T-cell (primary cell): ENCODE data around the gene HIP1. TPM values are rescaled to one million over a fixed set of nuclear protein-coding genes. Genes with fewer than 3 reads are reported as not detected.

ENCODE experiments used
- ATAC-seq, 4 experiments: fragments of 200-7000 bp in 3 of 4; fragments of 150-1000 bp in 1 of 4; cut with Tn5 transposase; replicated peaks in 1 of 4; 1 replicate in 3 of 4; 2 replicates in 1 of 4; pipeline ENCODE4 v1.10.0; 2021; ENCODE audit warnings: moderate library complexity in 3 of 4, mild to moderate bottlenecking in 2 of 4, moderate number of reproducible peaks in 1 of 4
- CTCF ChIA-PET, 2 donors: fragments of 300-600 bp; sonication (Branson Sonifier 250); formaldehyde crosslinking; loops; one replicate each; lab custom pipeline; 2022; ENCODE audit warnings: antibody characterized with exemption in 2 of 2; lab: Charles Lee
- POLR2A ChIA-PET, 2 donors: fragments of 300-600 bp; sonication (Branson Sonifier 250); formaldehyde crosslinking; loops; one replicate each; lab custom pipeline; 2022; ENCODE audit warnings: antibody characterized with exemption in 2 of 2; lab: Charles Lee
- DNase-seq, 35 experiments: peaks; one replicate each; pipeline versions ENCODE4 v3.0.0 to v3.0.0-alpha.2; 2013 to 2023
- H3K27ac ChIP-seq: one replicate; pipeline ENCODE4 v1.5.1; 2013; ENCODE audit warnings: low read length
- H3K27me3 ChIP-seq, 2 experiments: replicated peaks in 1 of 2; 1 replicate in 1 of 2; 2 replicates in 1 of 2; pipeline versions ENCODE4 v1.6.1 to v1.7.0; 2013; ENCODE audit warnings: low read length in 1 of 2, mixed read lengths in 1 of 2; ENCODE audit not compliant: control insufficient read depth in 2 of 2, insufficient read depth in 2 of 2; ENCODE audit errors: extremely low read depth in 1 of 2
- H3K36me3 ChIP-seq, 2 donors: 1 replicate in 1 of 2; 2 replicates in 1 of 2; pipeline versions ENCODE4 v1.6.1 to v1.7.0; 2013; ENCODE audit warnings: low read length in 1 of 2; ENCODE audit not compliant: control insufficient read depth in 2 of 2, insufficient read depth in 1 of 2; ENCODE audit errors: extremely low read depth in 1 of 2
- H3K4me1 ChIP-seq, 2 experiments: 1 replicate in 1 of 2; 2 replicates in 1 of 2; pipeline versions ENCODE4 v1.6.1 to v1.7.0; 2013; ENCODE audit warnings: low read length in 2 of 2, mixed read lengths in 1 of 2; ENCODE audit not compliant: insufficient read depth in 2 of 2, control insufficient read depth in 1 of 2; ENCODE audit errors: extremely low read depth in 1 of 2
- H3K4me3 ChIP-seq, 2 donors: 1 replicate in 1 of 2; 2 replicates in 1 of 2; pipeline versions ENCODE4 v1.5.1 to v1.7.0; 2013; ENCODE audit warnings: mild to moderate bottlenecking in 2 of 2, low read length in 1 of 2, moderate library complexity in 1 of 2; ENCODE audit not compliant: control insufficient read depth in 1 of 2; ENCODE audit errors: extremely low read depth in 1 of 2
- H3K9me3 ChIP-seq: 2 replicates; pipeline ENCODE4 v1.7.0; 2013
- H3K27ac Mint-ChIP-seq, 2 donors: one replicate each; pipeline ENCODE4 v1.8.0; 2020 to 2021; ENCODE audit warnings: mild to moderate bottlenecking in 2 of 2, mixed read lengths in 2 of 2
- H3K27me3 Mint-ChIP-seq, 2 donors: one replicate each; pipeline ENCODE4 v1.8.0; 2021 to 2022; ENCODE audit warnings: mixed read lengths in 2 of 2
- H3K36me3 Mint-ChIP-seq: one replicate; pipeline ENCODE4 v1.8.0; 2021; ENCODE audit warnings: mixed read lengths
- H3K4me1 Mint-ChIP-seq, 3 donors: one replicate each; pipeline ENCODE4 v1.8.0; 2020 to 2022; ENCODE audit warnings: mixed read lengths in 3 of 3, mild to moderate bottlenecking in 1 of 3
- H3K4me3 Mint-ChIP-seq, 3 donors: one replicate each; pipeline ENCODE4 v1.8.0; 2020 to 2022; ENCODE audit warnings: mild to moderate bottlenecking in 3 of 3, mixed read lengths in 3 of 3, moderate library complexity in 3 of 3
- H3K9me3 Mint-ChIP-seq, 3 donors: one replicate each; pipeline ENCODE4 v1.8.0; 2020 to 2022; ENCODE audit warnings: mixed read lengths in 3 of 3
- WGBS: methylation state at CpG from one replicate; pipeline ENCODE4 v1.1.5; 2013; ENCODE audit warnings: missing lambda C conversion rate; ENCODE audit not compliant: insufficient coverage; 5-methylcytosine and 5-hydroxymethylcytosine counted together
- total RNA-seq, 35 experiments: library from RNA in 6 of 35; stranded (reverse) in 6 of 35; fragments of 120-200 nt in 1 of 35; gene quantifications; one replicate each; pipeline versions ENCODE4 v1.2.1 to v1.2.4 and lab custom pipeline; 2013 to 2026

HIP1 gene
- total RNA-seq, 5 donors from 2014 or later (not counting 1 experiment from before 2014, with no cell fraction given) = 3.2 to 8.4 (median 3.6) TPM

GRCh38 chr7:75546237-75547015 lies 192.3 kb downstream of the HIP1 start:
- Histone ChIP-seq H3K36me3 (no peaks in the 10 kb centered on the region), H3K27me3 (no peaks in the 10 kb centered on the region), H3K27ac (no peak overlapping the region), H3K4me3 (no peak overlapping the region), H3K9me3 (no peaks in the 10 kb centered on the region), H3K4me1 (no peaks in the 10 kb centered on the region)
- DNase-seq (no peak), ATAC-seq (no peak)
- ChIA-PET CTCF (interaction anchor here in 1 of 2 donors (0.6 kb wide), 1 partner anchor 126 kb away, joined by 4 read pairs; no protein-coding TSS in a partner anchor), POLR2A (no interaction called here)
- Mint-ChIP-seq H3K4me3 (no peak overlapping the region), H3K27me3 (no peaks in the 10 kb centered on the region), H3K36me3 (peaks cover 7% of the 10 kb centered on the region), H3K9me3 (no peaks in the 10 kb centered on the region), H3K4me1 (no peaks in the 10 kb centered on the region), H3K27ac (no peak overlapping the region)
- WGBS = 94% methylated on average over 11 of the region's 15 CpGs

- 87% methylated on average over 5 of the region's 5 CpGs for whole genome bisulfite sequencing
- Histone ChIP-seq H3K4me3 (no peak overlapping the region), H3K36me3 (peaks cover 0 to 3% of the 10 kb centered on the region in 2 donors), H3K9me3 (no peaks in the 10 kb centered on the region), H3K4me1 (no peaks in the 10 kb centered on the region), H3K27me3 (no peaks in the 10 kb centered on the region), H3K27ac (no peak overlapping the region)
- Mint-ChIP-seq H3K27ac (no peak overlapping the region), H3K4me1 (no peaks in the 10 kb centered on the region), H3K27me3 (no peaks in the 10 kb centered on the region), H3K9me3 (no peaks in the 10 kb centered on the region), H3K4me3 (no peak overlapping the region), H3K36me3 (peaks cover 14% of the 10 kb centered on the region)
- ChIA-PET POLR2A (no interaction called here), CTCF (no interaction called here)
- ATAC-seq = no peak
- DNase-seq = no peak
Observed at GRCh38 chr7:75537731-75538130, 201.0 kb downstream of the HIP1 start.

GRCh38 chr7:75536940-75537538 lies 201.7 kb downstream of the HIP1 start:
- H3K9me3 Mint-ChIP-seq = no peaks in the 10 kb centered on the region
- H3K27ac ChIP-seq = no peak overlapping the region
- ChIA-PET CTCF (no interaction called here), POLR2A (no interaction called here)
- no peaks in the 10 kb centered on the region for H3K27me3 Mint-ChIP-seq
- no peaks in the 10 kb centered on the region for H3K4me1 Mint-ChIP-seq
- H3K27ac Mint-ChIP-seq = no peak overlapping the region
- peaks cover 13% of the 10 kb centered on the region for H3K36me3 Mint-ChIP-seq
- peaks cover 0 to 3% of the 10 kb centered on the region in 2 donors for H3K36me3 ChIP-seq
- H3K27me3 ChIP-seq = no peaks in the 10 kb centered on the region
- no peak overlapping the region for H3K4me3 ChIP-seq
- H3K4me3 Mint-ChIP-seq = no peak overlapping the region
- H3K4me1 ChIP-seq = no peaks in the 10 kb centered on the region
- no peaks in the 10 kb centered on the region for H3K9me3 ChIP-seq
- WGBS = 98% methylated on average over 13 of the region's 18 CpGs
- DNase-seq (no peak), ATAC-seq (no peak)

GRCh38 chr7:75536491-75536890 lies 202.2 kb downstream of the HIP1 start:
- Mint-ChIP-seq H3K27ac (no peak overlapping the region), H3K4me3 (no peak overlapping the region), H3K9me3 (no peaks in the 10 kb centered on the region), H3K36me3 (peaks cover 9% of the 10 kb centered on the region), H3K27me3 (no peaks in the 10 kb centered on the region), H3K4me1 (no peaks in the 10 kb centered on the region)
- Histone ChIP-seq H3K27me3 (no peaks in the 10 kb centered on the region), H3K9me3 (no peaks in the 10 kb centered on the region), H3K27ac (no peak overlapping the region), H3K4me1 (no peaks in the 10 kb centered on the region), H3K4me3 (no peak overlapping the region), H3K36me3 (peaks cover 0 to 3% of the 10 kb centered on the region in 2 donors)
- POLR2A ChIA-PET = no interaction called here
- ATAC-seq (no peak), DNase-seq (no peak)
- CTCF ChIA-PET = no interaction called here
- 100% methylated on average over 4 of the region's 4 CpGs for WGBS

- no peak overlapping the region for H3K4me3 Mint-ChIP-seq
- H3K27ac ChIP-seq = no peak overlapping the region
Observed at GRCh38 chr7:75534727-75535307, 203.9 kb downstream of the HIP1 start.

GRCh38 chr7:75533926-75534325 lies 204.8 kb downstream of the HIP1 start:
- Mint-ChIP-seq H3K27me3 (no peaks in the 10 kb centered on the region), H3K4me3 (no peak overlapping the region), H3K4me1 (peaks cover 0 to 2% (median 0%) of the 10 kb centered on the region in 3 donors), H3K36me3 (peaks cover 4% of the 10 kb centered on the region), H3K9me3 (no peaks in the 10 kb centered on the region), H3K27ac (no peak overlapping the region)
- WGBS = 95% methylated on average over 5 of the region's 6 CpGs
- Histone ChIP-seq H3K4me3 (no peak overlapping the region), H3K27ac (no peak overlapping the region), H3K4me1 (no peaks in the 10 kb centered on the region), H3K27me3 (no peaks in the 10 kb centered on the region), H3K9me3 (no peaks in the 10 kb centered on the region), H3K36me3 (peaks cover 0 to 3% of the 10 kb centered on the region in 2 donors)
- ATAC-seq (no peak), DNase-seq (no peak)
- ChIA-PET CTCF (no interaction called here), POLR2A (no interaction called here)

More at GRCh38 chr7:75534727-75535307, 203.9 kb downstream of the HIP1 start:
- Histone ChIP-seq H3K4me1 (no peaks in the 10 kb centered on the region), H3K36me3 (peaks cover 0 to 3% of the 10 kb centered on the region in 2 donors), H3K4me3 (no peak overlapping the region), H3K9me3 (no peaks in the 10 kb centered on the region), H3K27me3 (no peaks in the 10 kb centered on the region)
- DNase-seq = no peak
- Mint-ChIP-seq H3K9me3 (no peaks in the 10 kb centered on the region), H3K27me3 (no peaks in the 10 kb centered on the region), H3K36me3 (peaks cover 8% of the 10 kb centered on the region), H3K4me1 (peaks cover 0 to 2% (median 0%) of the 10 kb centered on the region in 3 donors), H3K27ac (no peak overlapping the region)
- POLR2A ChIA-PET = no interaction called here
- ATAC-seq = no peak
- 68% methylated on average over 4 of the region's 8 CpGs for WGBS
- CTCF ChIA-PET = no interaction called here
